Hypothalamus (tissue), 51 donors: ENCODE data around the gene IL22RA1.

Experiments used
- DNase-seq, 51 donors: peaks; one replicate each; lab custom pipeline; 2025; lab: John Stamatoyannopoulos, UW

Gene IL22RA1

DNA sequence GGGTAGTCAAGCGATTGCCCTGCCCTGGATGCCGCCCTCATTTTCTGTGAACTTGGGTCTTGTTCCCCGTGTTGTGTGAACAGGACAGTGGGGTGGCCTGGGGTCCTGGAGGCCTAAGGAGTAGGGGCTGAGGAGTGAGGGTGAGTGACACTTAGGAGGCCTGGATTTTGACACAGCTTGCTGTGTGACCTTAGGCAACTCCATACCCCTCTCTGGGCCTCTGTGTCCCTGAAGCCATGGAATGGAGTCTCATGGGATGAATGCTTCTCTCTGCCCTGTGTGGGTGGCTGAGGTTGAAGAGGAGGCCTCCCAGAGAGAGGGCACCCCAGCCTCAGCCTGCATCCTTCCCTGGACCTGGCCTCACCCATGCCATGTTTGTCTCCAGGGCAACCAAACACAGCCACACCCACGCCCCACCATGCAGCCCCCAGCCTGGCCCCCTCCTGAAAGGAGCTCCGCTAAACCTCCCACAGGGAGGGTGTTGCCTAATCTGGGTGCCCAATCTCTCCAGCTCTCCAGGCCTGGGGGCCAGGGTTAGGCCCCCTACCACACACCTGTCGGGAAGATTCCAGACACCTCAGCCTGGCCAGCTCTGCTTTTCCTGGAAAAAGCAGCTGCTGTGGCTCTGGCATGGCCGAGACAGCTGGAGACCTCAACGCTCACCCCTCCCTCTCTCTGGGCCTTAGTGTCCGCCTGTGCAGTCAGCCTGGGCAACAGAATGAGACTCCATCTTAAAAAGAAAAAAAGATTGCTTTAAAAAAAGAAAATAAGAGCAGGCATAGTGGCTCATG lies 40.9 kb downstream of the IL22RA1 start:
- no peak for DNase-seq

DNA sequence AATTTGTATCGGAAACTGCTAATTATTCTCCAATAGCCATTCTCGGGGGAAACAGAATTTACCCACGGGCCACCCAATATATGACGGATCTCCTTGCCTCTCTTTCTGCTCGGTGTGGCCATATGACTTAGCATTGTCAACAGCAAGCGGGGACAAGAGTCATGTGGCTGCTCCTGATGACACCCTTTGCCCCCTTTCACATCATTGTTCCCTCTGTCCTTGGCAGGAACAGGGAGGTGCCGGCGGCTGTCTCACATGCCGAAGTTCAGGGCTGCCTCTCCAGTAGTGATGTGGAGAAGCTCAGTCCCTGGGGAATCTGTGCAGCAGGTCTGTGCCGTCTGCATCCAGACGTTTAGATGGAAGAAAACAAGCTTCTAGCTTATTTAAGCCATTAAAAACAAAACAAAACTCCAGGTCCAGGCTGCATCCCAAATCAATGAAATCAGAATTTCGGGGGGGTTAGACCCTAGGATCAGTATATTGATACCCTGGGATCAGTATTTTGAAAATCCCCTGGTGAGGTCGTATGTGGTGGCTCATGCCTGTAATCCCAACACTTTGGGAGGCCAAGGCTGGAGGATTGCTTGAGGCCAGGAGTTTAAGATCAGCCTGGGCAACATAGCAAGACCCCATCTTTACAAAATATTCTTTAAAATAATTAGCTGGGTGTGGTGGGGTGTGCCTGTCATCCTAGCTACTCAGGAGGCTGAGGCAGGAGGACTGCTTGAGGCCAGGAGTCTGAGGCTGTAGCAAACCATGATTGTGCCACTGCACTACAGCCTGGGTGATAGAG lies 41.8 kb downstream of the IL22RA1 start:
- DNase-seq = no peak

DNA sequence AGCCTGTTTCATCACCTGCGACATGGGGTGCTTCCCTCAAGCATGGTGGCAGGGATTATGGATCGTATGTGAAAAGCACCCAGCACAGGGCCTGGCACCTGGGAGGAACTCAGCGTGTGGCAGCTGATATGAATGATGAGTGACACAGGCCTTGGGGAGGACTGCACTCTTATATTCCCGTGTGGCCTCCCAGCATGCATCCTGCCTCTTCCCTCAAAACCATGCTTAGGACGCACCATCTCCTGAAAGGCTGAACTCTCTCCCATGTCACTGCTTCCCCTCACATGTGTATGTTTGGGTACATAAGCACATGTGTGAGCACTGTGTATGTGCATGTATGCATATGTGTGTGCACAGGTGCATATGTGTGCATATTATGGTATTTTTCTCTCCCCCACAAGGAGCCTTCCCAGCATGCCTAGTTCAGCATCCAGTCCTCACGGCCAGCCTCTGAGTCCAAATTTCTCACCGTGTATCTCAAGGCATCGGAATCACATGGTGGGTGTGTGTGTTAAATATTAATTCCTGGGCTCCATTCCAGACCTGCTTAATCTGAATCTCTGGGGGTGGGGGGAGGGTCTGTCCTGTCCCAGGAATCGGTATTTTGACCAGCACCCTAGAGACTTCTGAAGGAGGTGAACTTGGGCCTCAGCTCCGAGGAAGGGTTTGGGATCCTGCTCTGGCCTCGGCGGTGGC lies 43.8 kb downstream of the IL22RA1 start:
- no peak for DNase-seq

DNA sequence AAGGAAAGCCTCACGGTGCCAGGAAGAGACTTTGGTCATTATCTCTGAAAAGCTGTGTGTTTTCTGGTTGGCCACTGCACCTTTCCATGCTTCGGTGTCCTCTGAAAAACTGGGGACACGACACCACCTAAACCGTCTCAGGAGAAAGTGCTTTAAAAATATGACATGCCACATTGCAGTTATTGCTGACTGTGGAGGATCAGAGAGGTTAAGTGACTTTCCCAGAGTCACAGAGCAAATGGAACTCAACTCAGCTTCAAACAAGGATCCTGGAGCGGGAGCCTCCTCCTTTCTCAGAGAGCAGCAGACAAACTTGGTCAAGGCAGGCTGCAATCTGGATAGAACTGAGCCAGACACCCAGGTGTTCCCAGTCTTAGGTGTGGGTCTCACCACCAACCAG lies 44.8 kb downstream of the IL22RA1 start:
- DNase-seq = no peak

DNA sequence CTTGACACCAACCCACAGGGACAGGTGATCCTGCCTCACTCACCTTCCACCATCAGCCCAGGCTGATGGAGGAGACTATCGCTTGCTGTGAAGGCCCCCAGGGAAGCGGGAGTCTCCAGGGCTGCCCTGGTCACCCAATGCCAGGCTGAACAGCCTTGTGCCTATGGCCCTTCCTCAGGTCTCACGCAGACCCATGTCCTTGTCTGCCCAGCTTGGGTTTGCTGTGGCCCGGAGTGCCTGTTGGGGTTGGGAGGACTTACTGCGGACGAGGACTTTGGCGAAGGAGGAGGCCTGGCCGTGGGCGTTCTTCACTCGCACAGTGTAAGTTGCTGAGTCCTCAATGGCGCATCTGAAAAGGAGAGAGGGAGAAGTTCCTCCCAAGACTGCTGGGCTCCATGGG lies 45.3 kb downstream of the IL22RA1 start:
- DNase-seq = no peak

DNA sequence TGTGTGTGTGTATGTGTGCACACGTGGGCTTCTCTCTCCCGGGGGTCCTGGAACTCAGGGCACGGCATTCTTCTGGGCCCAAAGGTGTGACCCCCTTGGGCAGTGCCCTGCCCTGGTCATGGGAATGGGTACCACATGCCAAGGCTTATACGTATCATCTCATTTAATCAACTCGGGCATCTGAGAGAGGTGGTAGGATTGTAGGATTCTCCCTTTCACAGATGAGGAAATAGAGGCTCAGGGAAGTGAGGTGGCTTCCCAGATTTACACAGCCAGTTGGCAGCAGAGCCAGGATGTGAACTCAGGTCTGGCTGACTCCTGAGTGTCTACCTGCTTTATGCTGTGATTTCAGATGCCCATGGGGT lies 46.2 kb downstream of the IL22RA1 start:
- DNase-seq = no peak

DNA sequence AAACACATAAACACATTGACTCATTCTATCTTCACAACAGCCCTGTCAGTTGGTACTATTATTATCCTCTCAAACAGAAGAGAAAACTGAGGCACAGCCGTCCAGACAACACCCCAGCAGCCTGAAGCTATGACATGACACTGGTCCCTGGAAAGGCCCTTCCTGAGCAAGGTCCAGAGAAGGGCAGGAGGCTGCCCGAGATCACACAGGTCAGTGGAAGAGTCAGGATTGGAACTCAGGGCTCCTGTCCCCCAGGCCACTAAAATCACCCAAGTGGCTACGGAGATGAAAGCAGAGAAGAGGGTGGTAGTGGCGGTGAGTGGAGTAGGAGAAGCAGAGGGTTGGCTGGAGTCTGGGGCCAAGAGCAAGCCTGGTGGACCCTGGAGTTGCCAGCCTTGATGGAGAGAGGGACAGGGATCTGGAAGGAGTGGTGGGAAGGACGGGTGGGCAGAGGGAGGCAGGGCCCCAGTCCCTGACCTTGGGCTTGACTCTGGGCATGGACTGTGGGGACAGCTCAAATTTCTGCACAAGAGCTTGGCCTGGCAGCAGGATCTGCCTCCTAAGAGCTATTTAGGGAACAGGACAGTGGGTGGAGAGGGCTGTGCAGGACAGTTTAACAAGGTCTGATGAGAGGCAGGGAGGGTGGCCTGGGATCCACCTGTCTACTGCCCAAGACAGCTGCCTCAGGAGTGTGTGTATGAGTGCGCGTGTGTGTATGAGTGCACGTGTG lies 46.8 kb downstream of the IL22RA1 start:
- DNase-seq = no peak

DNA sequence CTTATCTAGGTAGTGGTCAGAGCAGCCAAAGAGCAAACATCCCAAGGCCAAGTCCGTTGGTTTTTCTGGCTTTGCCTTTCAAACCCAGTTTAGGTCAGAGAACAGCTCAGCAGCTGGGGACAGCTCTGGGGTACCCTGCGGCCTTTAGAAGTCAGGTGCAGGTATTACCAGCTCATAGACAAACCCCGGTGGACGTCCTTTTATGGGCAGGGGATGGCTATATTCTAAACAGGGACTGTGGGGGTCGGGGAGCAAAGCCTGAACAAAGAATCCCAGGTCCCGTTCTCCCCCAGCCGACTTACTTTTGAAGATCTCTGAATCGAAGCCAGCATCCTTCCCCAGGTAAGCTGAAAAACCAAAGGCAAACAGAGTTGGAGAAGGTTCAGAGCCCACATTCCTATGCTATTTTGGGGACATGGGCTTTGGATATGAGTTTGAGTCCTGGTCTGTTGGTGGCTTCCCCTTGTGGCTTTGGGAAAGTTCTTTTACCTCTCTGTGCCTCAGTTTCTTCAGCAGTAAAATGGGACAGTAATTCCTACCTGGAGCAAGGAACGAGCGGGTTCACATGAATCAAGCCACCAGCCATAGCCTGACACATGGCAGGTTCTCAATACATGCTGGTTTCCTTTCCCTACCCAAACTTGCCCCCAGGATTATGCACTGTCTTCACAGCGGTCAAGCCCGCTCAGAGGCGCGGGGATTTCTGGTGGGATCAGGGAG lies 47.6 kb downstream of the IL22RA1 start:
- DNase-seq = no peak

DNA sequence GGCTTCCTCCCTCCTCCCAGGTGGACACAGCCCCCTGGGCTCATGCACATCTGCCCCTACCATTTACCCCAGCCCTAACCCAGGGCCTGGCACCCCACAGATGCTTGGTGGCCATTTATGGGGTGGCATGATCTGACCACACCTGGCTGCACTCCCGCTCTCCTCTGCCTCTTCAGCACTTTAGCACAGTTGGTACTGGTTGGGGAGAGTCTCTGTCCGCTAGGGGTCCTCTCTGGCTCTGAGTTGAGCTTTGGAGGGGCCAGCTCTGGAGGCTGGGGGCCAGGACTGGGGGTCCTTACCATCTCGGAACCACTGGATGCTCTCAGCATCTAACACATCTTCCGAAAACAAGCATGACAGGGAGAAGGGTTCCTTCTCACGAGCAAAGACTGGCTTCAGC lies 48.4 kb downstream of the IL22RA1 start:
- DNase-seq = no peak

DNA sequence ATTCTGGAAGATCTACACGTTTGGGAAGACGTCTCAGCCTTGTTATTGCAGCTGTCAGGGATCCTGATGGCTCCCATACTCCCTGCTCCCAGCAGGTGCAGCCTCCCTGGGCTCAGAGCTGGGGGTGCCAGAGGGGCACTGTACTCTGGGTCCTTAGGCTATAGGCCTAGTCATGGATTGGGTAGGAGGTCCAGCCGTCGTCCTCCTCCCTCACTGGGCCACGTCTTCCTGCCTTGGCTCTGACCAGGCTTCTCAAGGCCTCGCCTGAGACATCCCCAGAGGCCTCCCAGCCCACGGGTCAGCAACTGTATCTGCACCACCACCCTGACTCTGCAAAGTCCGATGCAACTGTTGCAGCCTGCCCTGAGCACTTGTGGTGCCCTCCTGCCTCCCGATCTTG lies 49.2 kb downstream of the IL22RA1 start:
- DNase-seq = no peak

DNA sequence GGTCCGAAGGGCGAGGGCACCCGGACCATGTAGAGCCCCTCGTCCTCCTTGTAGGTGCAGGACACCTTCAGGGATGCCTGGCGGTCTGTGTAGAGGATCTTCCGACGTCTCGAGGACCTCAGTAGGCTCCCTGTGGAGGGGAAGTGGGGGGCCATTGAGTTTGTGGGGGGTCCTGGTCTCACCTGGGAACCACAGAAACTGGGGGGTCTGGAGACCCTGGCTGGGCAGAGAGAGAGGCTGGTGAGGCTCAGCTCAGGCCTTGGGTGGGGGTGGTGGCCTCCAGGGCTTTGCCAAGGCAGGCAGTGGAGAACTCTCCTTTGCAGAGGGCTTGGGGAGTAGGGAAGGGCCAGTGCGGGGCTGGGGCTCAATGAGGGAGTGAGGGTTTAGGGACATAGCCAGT lies 50.0 kb downstream of the IL22RA1 start:
- no peak for DNase-seq

DNA sequence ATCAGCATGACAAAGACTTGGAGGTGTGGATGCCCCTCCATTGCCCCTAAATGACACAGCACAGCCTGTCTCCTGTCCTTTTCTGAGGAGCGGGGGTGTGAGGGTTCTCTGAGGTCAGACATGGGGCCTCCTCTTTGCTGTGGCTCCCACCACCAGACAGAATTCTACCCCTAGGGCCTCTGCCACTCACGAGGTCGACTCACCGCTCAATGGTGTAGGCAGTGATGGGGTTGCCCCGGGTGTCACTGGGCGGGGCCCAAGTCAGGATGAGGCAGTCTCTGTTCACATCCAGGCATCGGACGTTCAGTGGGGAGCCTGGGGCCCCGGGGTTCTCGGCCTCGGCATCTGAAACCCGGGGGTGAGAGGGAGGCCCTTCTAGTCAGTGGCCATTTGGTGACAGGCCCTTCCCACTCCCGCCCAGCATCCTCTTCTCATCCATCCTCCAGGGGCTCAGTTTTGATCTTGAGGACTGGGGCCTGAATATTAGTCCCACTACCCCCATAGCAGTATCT lies 50.9 kb downstream of the IL22RA1 start:
- DNase-seq = no peak

DNA sequence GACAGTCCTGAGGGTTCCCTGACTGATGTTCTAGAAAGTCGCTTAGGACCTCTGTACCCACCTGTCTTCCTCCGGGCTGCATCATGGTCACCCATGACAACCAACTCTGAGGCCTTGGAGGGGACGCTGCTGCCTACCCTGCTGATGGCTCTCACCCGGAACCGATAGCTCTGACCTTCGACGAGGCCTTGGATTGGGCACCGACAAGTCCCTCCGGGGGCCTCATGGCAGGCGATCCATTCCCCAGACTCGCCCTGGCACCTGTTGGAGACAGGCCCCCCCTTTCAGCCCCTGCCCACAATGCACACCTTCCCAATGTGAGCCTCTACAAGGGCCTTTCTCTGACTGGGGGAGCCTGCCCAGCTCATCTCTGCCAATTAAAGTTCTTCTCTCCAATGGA lies 52.2 kb downstream of the IL22RA1 start:
- no peak for DNase-seq

DNA sequence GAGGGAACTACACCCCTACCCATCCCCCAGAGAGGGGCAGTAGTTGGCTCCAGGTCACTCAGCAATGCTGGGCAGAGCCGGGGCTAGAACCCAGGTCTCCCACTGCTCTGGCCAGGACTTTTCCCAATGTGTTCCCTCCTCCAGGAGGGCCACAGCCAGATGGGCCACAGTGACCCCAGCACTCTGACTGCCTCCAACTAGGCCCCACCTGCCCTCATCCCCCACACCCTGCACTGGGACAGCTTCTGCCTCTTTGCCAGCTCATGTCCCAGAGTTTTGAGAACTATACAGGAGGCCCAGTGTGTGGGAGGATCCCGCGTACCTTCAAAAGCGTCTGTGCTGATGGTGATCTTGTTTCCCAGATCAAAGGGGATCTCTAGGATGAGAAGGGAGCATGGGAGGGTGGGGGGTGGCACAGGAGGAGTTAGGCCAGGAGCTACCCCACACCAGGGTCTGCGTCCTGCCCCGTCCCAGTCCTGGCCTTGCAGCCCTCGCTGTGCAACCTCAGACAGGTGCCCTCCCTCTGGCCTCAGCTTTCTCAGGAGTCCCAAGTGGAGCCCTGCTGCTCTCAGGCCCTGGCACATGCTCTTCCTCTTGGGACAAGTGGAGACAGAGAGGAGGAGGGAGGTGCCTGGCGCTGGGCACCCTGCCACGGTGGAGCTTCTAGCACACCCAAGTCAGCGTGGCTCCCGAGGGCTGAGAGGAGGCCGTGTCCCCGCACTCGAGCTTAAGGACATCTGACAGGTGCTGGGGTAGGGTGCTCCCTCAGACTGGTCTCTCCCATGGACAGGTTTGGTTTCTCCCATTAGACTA lies 53.0 kb downstream of the IL22RA1 start:
- no peak for DNase-seq

DNA sequence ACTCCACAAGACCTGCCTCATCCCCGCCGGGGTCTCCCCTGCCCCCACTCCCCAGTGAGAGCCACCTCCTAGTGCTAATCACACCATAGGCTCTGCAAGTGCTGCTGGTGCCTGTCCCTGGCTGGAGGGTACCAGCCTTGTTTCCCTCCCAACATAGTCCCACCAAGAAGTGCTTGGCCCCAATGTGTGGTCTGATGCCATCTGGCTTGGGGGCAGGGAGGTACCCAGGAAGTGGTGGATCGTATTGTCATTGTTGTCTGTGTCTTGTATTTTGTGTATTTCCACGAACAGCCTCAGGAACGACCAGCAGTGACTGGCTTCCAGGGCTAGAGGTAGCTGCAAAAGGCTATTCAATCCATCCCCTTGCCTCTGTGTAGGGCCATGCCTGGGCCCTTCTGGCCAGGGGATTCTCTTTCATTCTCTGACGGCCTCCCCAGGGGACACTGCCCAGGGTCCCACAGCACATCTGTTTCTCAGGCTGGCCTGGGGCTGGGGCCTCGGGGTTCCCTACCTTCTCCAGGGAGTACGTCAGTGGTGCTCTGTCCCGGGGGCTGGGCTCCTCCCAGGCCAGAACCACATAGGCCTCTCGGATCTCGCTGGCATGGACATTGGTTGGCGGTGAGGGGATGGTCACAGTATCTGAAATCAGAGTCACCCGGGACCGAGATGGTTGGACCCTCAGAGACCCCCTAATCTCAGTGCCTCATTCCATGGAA lies 53.8 kb downstream of the IL22RA1 start:
- DNase-seq = no peak

DNA sequence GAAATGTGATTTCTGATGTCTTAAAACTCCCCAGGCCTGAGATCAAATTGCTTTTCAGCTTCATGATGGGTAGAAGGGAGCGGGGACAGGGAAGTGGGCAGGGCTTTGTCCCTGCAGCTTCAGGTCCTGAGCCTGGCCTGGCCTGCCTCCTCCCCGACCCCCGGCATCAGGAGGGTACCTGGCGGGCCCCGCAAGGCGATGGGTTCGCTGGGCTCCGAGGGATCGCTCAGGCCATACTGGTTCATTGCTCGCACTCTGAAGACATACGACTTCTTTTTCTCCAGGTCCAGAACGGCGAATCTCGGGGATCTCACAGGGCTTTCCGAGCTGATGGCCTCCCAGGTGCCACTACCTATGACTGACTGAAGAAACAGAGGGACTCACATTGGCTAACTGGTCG lies 56.5 kb downstream of the IL22RA1 start:
- DNase-seq = no peak

DNA sequence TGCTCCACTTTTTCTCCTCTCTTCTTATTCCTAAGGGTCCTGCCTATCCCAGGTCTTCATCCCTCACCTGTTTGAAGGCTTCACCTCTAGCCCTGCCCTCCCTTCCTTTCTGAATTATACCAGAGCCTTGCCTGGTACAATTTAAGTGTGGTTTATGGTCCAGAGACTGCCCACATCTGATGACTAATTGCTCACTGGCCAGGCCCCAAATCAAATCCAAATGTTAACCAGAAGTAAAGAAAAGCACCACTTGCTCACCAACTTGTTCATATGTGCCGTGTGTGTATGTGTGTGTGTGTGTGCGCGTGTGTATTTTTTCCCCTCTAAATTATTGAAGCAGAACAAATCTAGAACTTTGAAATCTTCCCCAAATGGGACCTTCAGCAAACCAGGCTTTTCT lies 57.4 kb downstream of the IL22RA1 start:
- peak in 1 of 51 donors; percentile 10 for DNase-seq

DNA sequence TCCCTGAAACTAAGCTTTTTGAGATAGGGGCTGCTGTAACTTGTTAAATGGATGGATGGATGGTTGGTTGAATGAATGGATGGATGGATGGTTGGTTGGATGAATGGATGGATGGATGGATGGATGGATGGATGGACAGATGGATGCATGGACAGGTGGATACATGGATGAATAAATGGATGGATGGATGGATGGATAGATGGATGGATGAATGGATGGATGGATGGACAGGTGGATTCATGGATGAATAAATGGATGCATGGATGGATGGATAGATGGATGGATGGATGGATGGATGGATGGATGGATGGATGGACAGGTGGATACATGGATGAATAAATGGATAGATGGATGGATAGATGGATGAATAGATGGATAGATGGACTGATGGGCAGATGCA lies 57.9 kb downstream of the IL22RA1 start:
- no peak for DNase-seq

DNA sequence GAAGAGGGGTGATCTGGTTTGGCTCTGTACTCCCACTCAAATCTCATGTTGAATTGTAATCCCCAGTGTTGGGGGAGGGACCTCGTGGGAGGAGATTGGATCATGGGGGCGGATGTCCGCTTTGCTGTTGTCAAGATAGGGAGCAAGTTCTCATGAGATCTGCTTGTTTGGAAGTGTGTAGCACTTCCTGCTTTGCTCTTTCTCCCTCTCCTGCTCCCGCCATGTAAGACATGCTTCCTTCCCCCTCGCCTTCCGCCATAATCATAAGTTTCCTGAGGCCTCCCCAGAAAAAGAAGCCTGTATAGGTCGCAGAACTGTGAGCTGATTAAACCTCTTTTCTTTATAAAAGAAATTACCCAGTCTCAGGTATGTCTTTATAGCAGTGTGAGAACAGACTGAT lies 58.9 kb downstream of the IL22RA1 start:
- no peak for DNase-seq
